Spleen (tissue), 11 donors: ENCODE measurements around the gene UPK3A. TPM values are rescaled to one million over a fixed set of nuclear protein-coding genes. Genes with fewer than 3 reads are reported as not detected.
A peak's percentile ranks its signal among the peaks of the same experiment; 100 is the strongest.

Experiments
- DNase-seq: peaks from one replicate; pipeline ENCODE4 v3.0.0-alpha.2; 2020
- H3K27ac ChIP-seq, 8 donors: fragments of 200-600 bp; sonication (generic) in 7 of 8; 1 replicate in 4 of 8; 2 replicates in 4 of 8; pipeline versions ENCODE4 v1.5.0 to v1.8.0; 2016 to 2021; ENCODE audit warnings: inconsistent platforms in 4 of 8, mild to moderate bottlenecking in 4 of 8, moderate library complexity in 1 of 8
- H3K27me3 ChIP-seq, 7 donors: fragments of 200-600 bp; sonication (generic) in 6 of 7; replicated peaks in 1 of 7; 1 replicate in 4 of 7; 2 replicates in 3 of 7; pipeline versions ENCODE4 v1.5.0 to v1.8.0; 2016 to 2021; ENCODE audit warnings: inconsistent platforms in 3 of 7, mild to moderate bottlenecking in 1 of 7
- H3K36me3 ChIP-seq, 6 donors: fragments of 200-600 bp; sonication (generic) in 5 of 6; 1 replicate in 4 of 6; 2 replicates in 2 of 6; pipeline versions ENCODE4 v1.5.0 to v1.8.0; 2016 to 2021; ENCODE audit warnings: inconsistent platforms in 2 of 6
- H3K4me1 ChIP-seq, 6 donors: fragments of 200-600 bp; sonication (generic) in 5 of 6; 1 replicate in 3 of 6; 2 replicates in 3 of 6; pipeline versions ENCODE4 v1.5.0 to v1.8.0; 2016 to 2021; ENCODE audit warnings: inconsistent platforms in 3 of 6
- H3K4me3 ChIP-seq, 8 donors: fragments of 200-600 bp; sonication (generic) in 7 of 8; 1 replicate in 4 of 8; 2 replicates in 4 of 8; pipeline versions ENCODE4 v1.5.0 to v1.8.0; 2016 to 2021; ENCODE audit warnings: inconsistent platforms in 4 of 8, mild to moderate bottlenecking in 4 of 8, moderate library complexity in 2 of 8
- H3K9me3 ChIP-seq, 8 donors: fragments of 200-600 bp; sonication (generic) in 7 of 8; 1 replicate in 4 of 8; 2 replicates in 4 of 8; pipeline versions ENCODE4 v1.5.0 to v1.8.0; 2016 to 2021; ENCODE audit warnings: inconsistent platforms in 4 of 8
- POLR2A ChIP-seq, 3 donors: fragments of 450-650 bp; IDR thresholded peaks; one replicate each; pipeline ENCODE4 v1.5.1; 2017; ENCODE audit warnings: antibody characterized with exemption in 3 of 3, mild to moderate bottlenecking in 1 of 3
- POLR2AphosphoS5 ChIP-seq, 3 donors: sonication (generic); formaldehyde crosslinking; IDR thresholded peaks; one replicate each; pipeline ENCODE4 v1.5.1; 2017; ENCODE audit warnings: antibody characterized with exemption in 3 of 3
- WGBS, 5 donors: extraction: QIAGEN DNeasy Blood & Tissue Kit in 3 of 5; methylation state at CpG; one replicate each; pipeline versions ENCODE4 v1.1.5 to v1.1.7; 2013 to 2018; 5-methylcytosine and 5-hydroxymethylcytosine counted together
- intact Hi-C: fragments of 100-400 bp; cut with DNase I; formaldehyde crosslinking; loops from one replicate; pipeline ENCODE4 v1.15.0; 2023; ENCODE audit warnings: low total_unique reads
- polyA plus RNA-seq, 3 donors: library from polyadenylated mRNA; stranded (reverse); fragments of 200-250 nt; gene quantifications; one replicate each; pipeline ENCODE4 v1.2.1, GENCODE V29; 2013
- total RNA-seq, 7 donors: library from RNA; depleted of rRNA in 3 of 7; stranded (reverse); fragments of >200 nt in 3 of 7; fragmentation: NEBNext Ultra II Directional in 4 of 7; extraction: Animal tissue kit (Norgen Biotek cat#: 25700) in 4 of 7; gene quantifications; one replicate each; pipeline versions ENCODE4 v1.1.0 to v1.2.1, GENCODE V29; 2016 to 2021
- TF ChIP-seq, protein P1 (sequence below), 11 experiments: fragments of 200-600 bp in 7 of 11; fragments of 450-650 bp in 4 of 11; sonication (generic) in 4 of 11; IDR thresholded peaks in 8 of 11; conservative IDR thresholded peaks in 3 of 11; 1 replicate in 7 of 11; 2 replicates in 4 of 11; pipeline versions ENCODE4 v1.4.0 to v1.8.0; 2016 to 2021; ENCODE audit warnings: antibody characterized with exemption in 11 of 11, inconsistent platforms in 4 of 11, mild to moderate bottlenecking in 1 of 11
- donor health status: healthy with polysubstance abuse.
- donor health status: DM: no; HTN: no; CAD: no; lungs with moderate emphysema.
- donor health status: DM: no; HTN: no; CAD: no.
- donor health status: Bipolar disorder and iron deficiency.
- donor health status: healthy.
- donor health status: DM: no; HTN: no; CAD: no.
- donor health status: DM: yes; HTN: yes; CAD: no.

The UPK3A gene
- total and polyA plus RNA-seq, 10 donors, result 0.35 to 2.7 (median 1.4) TPM; not detected in 5

DNA sequence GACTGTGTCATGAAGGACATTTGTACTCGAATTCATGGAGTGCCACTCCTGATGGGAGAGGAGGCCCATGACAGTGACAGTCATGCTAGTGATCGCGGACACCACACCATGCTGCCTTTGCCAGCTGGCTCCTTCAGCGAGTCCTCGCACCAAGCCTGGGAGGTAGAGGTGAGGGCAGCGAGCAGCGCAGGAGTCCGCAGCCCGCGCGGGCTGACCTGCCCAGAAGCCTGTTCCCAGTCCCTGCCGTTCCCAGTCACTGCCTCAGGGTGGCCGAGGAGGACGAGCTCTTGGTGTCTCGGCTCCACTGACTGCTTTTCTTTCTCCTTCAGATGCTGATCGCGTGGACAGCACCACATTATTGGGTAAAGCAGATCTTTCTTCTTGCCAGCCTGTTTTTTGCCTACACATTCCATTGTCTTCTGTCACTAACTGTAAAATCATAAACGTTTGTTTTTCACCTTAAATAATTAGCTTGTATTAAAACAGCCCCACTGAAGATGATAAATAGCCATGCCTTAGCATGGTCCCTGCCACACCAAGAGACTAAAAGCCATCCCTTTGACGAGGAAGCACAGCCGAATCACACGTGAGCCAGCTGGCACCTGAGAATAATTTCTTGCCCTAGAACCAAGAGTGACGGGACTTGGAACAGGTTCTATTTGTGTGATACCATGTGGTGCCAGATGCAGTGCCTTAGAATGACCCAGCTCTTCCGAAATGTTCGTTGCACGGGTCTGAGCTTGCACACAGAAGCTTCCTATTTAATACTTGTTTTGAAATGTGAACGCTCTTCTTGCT, 50.5 kb downstream of the UPK3A start:
- no peaks in the 10 kb centered on the region for H3K27me3 ChIP-seq
- peaks cover 0 to 37% (median 22%) of the 10 kb centered on the region in 6 donors for H3K4me1 ChIP-seq
- H3K9me3 ChIP-seq, result no peaks in the 10 kb centered on the region
- H3K36me3 ChIP-seq, result peaks cover 0 to 99% (median 66%) of the 10 kb centered on the region in 6 donors
- peak overlapping the region in 2 of 8 donors; percentile 4 to 26 for H3K27ac ChIP-seq
- WGBS, 5 donors, result 78 to 87% (median 85%) methylated on average over 26 of the region's 26 CpGs
- no peak for DNase-seq
- peak in 2 of 3 donors; percentile 30 to 46 for TF ChIP-seq POLR2AphosphoS5 (IDR thresholded peaks at IDR 0.05)
- no peak for TF ChIP-seq POLR2A (IDR thresholded peaks at IDR 0.05)
- intact Hi-C loops, result no loop called here
- no peak overlapping the region for H3K4me3 ChIP-seq

DNA sequence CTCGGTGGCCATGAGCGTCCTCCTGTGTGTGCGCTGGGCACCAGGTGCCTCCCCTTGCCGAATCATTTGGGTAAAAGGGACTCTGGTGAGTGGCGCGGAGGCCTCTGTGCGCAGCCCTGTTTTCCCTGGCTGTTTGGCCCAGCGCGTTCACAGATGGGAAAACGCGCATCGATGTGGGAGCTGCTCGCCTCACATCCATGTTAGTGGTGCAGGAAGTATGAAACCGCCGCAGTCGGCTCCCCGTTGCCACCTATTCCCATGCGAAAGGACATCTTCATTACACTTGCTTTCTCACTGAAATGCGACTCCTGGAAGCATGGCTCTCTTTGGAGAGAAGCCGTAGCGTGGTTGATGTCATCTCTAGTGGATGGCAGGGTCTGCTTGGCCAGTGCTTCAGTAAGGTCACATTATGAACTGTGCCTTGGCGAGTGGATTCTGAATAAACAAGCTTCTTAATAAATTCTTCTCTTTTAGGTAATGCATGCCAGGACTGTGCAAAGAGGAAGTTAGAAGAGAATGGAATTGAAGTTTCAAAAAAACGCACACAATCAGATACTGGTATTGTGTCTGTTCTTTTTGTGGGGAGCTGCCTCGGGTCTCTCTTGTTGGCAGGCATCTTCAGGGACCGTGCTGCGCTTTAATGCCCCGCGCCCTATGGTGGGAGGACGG, 51.2 kb downstream of the UPK3A start:
- no peak for DNase-seq
- intact Hi-C loops, result no loop called here
- H3K36me3 ChIP-seq, result peaks cover 0 to 99% (median 69%) of the 10 kb centered on the region in 6 donors
- H3K4me1 ChIP-seq, result peaks cover 0 to 38% (median 22%) of the 10 kb centered on the region in 6 donors
- no peaks in the 10 kb centered on the region for H3K9me3 ChIP-seq
- WGBS, 5 donors, result 85 to 89% (median 87%) methylated on average over 29 of the region's 29 CpGs
- TF ChIP-seq POLR2AphosphoS5 (IDR thresholded peaks at IDR 0.05), result no peak
- TF ChIP-seq, protein P1, sequence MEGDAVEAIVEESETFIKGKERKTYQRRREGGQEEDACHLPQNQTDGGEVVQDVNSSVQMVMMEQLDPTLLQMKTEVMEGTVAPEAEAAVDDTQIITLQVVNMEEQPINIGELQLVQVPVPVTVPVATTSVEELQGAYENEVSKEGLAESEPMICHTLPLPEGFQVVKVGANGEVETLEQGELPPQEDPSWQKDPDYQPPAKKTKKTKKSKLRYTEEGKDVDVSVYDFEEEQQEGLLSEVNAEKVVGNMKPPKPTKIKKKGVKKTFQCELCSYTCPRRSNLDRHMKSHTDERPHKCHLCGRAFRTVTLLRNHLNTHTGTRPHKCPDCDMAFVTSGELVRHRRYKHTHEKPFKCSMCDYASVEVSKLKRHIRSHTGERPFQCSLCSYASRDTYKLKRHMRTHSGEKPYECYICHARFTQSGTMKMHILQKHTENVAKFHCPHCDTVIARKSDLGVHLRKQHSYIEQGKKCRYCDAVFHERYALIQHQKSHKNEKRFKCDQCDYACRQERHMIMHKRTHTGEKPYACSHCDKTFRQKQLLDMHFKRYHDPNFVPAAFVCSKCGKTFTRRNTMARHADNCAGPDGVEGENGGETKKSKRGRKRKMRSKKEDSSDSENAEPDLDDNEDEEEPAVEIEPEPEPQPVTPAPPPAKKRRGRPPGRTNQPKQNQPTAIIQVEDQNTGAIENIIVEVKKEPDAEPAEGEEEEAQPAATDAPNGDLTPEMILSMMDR (IDR thresholded peaks at IDR 0.05 in 8 of 11, conservative IDR thresholded peaks at IDR 0.05 in 3 of 11), result no peak
- no peak for TF ChIP-seq POLR2A (IDR thresholded peaks at IDR 0.05)
- peak overlapping the region in 5 of 8 donors; percentile 65 to 79 (median 72) for H3K27ac ChIP-seq
- H3K4me3 ChIP-seq, result no peak overlapping the region
- H3K27me3 ChIP-seq, result no peaks in the 10 kb centered on the region

DNA sequence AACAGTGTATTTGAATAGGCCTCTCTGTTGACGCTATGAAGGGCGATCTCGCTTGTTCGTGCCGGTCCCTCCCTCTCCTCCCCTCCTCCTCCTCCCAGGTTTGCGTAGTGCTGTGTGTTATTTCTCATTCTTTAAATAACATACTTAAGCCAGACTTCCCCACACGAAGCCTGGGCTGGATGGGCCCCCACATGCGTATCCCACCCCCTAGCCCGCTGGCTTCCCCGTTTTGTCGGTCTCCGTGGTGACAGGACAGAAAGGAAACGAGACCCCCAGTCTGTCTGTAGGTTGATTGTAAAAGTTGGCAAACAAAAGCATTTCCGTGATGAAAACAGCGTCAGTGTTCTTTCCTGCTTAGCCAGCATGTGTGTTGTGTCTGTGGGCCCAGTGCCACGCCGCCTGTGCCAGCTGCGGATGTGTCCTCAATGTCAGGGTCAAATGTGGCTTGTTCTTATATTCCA, 52.3 kb downstream of the UPK3A start:
- Histone ChIP-seq H3K27me3 (no peaks in the 10 kb centered on the region), H3K36me3 (peaks cover 0 to 99% (median 67%) of the 10 kb centered on the region in 6 donors), H3K4me3 (peak overlapping the region in 2 of 8 donors; percentile 10 to 34), H3K4me1 (peaks cover 0 to 47% (median 22%) of the 10 kb centered on the region in 6 donors), H3K27ac (peak overlapping the region in 6 of 8 donors; percentile 65 to 79 (median 72)), H3K9me3 (no peaks in the 10 kb centered on the region)
- peak; percentile 83 for DNase-seq
- intact Hi-C loops, result no loop called here
- WGBS, 5 donors, result 19 to 38% (median 31%) methylated on average over 18 of the region's 18 CpGs
- TF ChIP-seq POLR2A (IDR thresholded peaks at IDR 0.05) (no peak), POLR2AphosphoS5 (IDR thresholded peaks at IDR 0.05) (peak; percentile 25 to 85 (median 80))
- TF ChIP-seq, protein P1 (IDR thresholded peaks at IDR 0.05 in 8 of 11, conservative IDR thresholded peaks at IDR 0.05 in 3 of 11), result no peak

DNA sequence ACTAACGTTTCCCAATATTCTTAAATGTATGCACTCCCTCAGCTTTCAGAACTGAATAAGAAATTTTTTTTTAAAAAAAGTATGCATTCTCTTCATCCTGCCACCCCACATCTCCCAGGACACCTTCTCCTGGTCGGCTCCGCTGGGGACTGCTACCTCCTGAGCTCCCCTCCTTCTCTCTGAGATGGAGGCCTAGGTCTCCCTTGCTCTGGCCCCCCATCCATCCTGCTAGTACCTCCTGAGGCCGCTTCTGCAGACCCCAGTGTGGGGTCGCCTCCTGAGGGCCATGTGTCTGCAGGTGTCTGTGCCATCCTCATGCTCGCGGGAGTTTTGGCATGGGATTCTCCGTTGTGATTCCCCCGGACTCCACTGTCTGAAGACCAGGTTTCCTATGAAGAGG, 52.8 kb downstream of the UPK3A start:
- intact Hi-C loops, result no loop called here
- Histone ChIP-seq H3K4me3 (no peak overlapping the region), H3K4me1 (peaks cover 0 to 49% (median 22%) of the 10 kb centered on the region in 6 donors), H3K27me3 (no peaks in the 10 kb centered on the region), H3K27ac (peak overlapping the region in 5 of 8 donors; percentile 65 to 79 (median 73)), H3K9me3 (no peaks in the 10 kb centered on the region), H3K36me3 (peaks cover 0 to 99% (median 63%) of the 10 kb centered on the region in 6 donors)
- 73 to 85% (median 84%) methylated on average over 9 of the region's 9 CpGs for WGBS, 5 donors
- no peak for TF ChIP-seq POLR2A (IDR thresholded peaks at IDR 0.05)
- TF ChIP-seq, protein P1 (IDR thresholded peaks at IDR 0.05 in 8 of 11, conservative IDR thresholded peaks at IDR 0.05 in 3 of 11), result no peak
- TF ChIP-seq POLR2AphosphoS5 (IDR thresholded peaks at IDR 0.05), result no peak
- DNase-seq, result no peak
